ENCODE results near the gene PRSS50. TPM values are rescaled to one million over a fixed set of nuclear protein-coding genes. Genes with fewer than 3 reads are reported as not detected.

Gene PRSS50
- total RNA-seq, 2 donors from 2014 or later: 0.28 to 0.54 TPM

- no peak for ATAC-seq (ENCODE audit: insufficient number of reproducible peaks, low FRiP score, low read depth)
- DNase-seq (ENCODE audit: low spot score): no peak
- no peaks in the 10 kb centered on the region for H3K9me3 ChIP-seq
- TF ChIP-seq, protein P1, sequence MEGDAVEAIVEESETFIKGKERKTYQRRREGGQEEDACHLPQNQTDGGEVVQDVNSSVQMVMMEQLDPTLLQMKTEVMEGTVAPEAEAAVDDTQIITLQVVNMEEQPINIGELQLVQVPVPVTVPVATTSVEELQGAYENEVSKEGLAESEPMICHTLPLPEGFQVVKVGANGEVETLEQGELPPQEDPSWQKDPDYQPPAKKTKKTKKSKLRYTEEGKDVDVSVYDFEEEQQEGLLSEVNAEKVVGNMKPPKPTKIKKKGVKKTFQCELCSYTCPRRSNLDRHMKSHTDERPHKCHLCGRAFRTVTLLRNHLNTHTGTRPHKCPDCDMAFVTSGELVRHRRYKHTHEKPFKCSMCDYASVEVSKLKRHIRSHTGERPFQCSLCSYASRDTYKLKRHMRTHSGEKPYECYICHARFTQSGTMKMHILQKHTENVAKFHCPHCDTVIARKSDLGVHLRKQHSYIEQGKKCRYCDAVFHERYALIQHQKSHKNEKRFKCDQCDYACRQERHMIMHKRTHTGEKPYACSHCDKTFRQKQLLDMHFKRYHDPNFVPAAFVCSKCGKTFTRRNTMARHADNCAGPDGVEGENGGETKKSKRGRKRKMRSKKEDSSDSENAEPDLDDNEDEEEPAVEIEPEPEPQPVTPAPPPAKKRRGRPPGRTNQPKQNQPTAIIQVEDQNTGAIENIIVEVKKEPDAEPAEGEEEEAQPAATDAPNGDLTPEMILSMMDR (IDR thresholded peaks at IDR 0.05): no peak
- peaks cover 26% of the 10 kb centered on the region for H3K36me3 ChIP-seq
- no peak overlapping the region for H3K27ac ChIP-seq
- H3K4me3 ChIP-seq: no peak overlapping the region
- H3K4me1 ChIP-seq (ENCODE audit: control insufficient read depth in 1 of 2, low read depth in 2 of 2): peaks cover 0 to 2% of the 10 kb centered on the region in 2 donors
- H3K27me3 ChIP-seq (replicated peaks; ENCODE audit: insufficient read depth): no peaks in the 10 kb centered on the region
These were observed 32.2 kb downstream of the PRSS50 start for GRCh38 chr3:46685446-46685845.

- no peak overlapping the region for H3K27ac ChIP-seq
- peaks cover 26% of the 10 kb centered on the region for H3K36me3 ChIP-seq
- TF ChIP-seq, protein P1 (IDR thresholded peaks at IDR 0.05): no peak
- DNase-seq (ENCODE audit: low spot score) (no peak), ATAC-seq (ENCODE audit: insufficient number of reproducible peaks, low FRiP score, low read depth) (no peak)
- H3K9me3 ChIP-seq: no peaks in the 10 kb centered on the region
- H3K4me1 ChIP-seq (ENCODE audit: control insufficient read depth in 1 of 2, low read depth in 2 of 2): no peaks in the 10 kb centered on the region
- no peaks in the 10 kb centered on the region for H3K27me3 ChIP-seq (replicated peaks; ENCODE audit: insufficient read depth)
- H3K4me3 ChIP-seq: no peak overlapping the region
These were observed 32.8 kb downstream of the PRSS50 start for GRCh38 chr3:46684891-46685290.

DNA sequence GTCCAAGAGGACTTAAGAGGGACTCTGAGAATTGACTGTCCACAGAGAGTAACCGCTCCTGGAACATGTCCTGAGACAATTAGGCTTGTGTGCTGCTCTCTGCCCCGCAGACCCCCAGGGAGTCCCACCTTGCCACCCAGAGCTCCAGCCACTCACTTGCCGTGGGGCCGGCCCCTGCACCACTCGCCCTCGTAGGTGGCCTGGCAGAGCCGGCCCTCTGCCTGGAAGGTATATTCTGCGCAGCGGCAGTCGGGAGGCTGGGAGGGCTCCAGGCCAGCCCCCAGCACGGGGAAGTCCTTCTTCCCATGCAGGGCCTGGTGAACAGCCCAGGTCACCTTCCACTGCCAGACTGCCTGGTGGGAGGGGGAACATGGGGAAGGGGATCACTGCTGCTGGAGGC, 34.7 kb downstream of the PRSS50 start:
- DNase-seq (ENCODE audit: low spot score): no peak
- Histone ChIP-seq H3K36me3 (peaks cover 24% of the 10 kb centered on the region), H3K9me3 (no peaks in the 10 kb centered on the region), H3K4me1 (ENCODE audit: control insufficient read depth in 1 of 2, low read depth in 2 of 2) (no peaks in the 10 kb centered on the region), H3K27me3 (replicated peaks; ENCODE audit: insufficient read depth) (no peaks in the 10 kb centered on the region), H3K27ac (no peak overlapping the region), H3K4me3 (no peak overlapping the region)
- no peak for ATAC-seq (ENCODE audit: insufficient number of reproducible peaks, low FRiP score, low read depth)
- TF ChIP-seq, protein P1 (IDR thresholded peaks at IDR 0.05): no peak

DNA sequence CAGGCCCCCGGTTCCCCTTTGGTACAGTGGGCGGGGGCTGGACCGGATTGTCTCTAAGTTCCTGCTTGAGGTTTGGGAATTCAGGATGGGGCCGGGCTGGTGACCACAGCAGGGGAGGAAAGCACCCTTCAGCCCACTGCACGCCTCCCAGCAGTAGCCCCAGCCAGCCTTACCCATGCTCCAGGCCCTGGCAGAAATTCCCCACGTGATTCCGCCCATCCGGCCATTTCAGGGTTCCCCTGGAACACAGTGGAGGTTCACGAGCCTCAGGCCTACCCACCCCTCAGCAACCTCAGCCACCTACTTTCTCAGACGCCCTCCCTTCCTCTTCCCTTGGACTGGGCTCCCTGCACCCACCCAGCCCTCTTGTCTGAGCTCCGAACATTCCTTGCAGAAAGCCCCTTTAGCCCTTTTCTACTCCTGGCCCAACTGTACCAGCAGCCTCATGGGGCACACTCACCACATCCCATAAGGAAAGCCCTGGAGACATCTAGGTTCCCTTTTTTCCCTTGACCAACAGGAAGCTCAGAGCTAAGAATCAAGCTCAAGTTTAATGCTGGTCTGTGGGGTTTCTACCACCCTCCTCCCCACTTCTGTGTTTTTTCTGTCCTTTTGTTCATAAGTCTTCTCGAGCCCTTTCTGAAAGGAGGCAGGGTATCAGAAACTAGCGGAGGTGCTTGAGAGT, 35.7 kb downstream of the PRSS50 start:
- ATAC-seq (ENCODE audit: insufficient number of reproducible peaks, low FRiP score, low read depth): no peak

DNA sequence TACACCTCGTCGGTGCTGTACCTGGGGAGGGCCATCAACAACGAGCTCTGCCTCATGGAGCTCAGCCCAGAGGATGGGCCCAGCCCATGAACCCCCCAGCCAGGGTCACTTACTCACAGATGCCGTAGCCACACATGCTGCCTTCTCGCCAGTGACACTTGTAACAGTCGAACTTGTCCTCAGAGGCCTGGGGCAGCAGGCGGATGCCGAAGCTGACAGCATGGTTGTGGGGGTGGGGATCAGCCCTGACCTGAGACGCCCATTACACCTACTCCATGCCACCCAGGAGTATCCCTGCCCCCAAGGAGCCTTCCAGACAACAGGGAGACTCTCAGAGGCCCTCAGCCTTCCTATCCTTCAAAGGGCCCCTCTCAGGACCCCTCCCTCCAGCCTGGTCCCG, 36.3 kb downstream of the PRSS50 start:
- Histone ChIP-seq H3K36me3 (peaks cover 24% of the 10 kb centered on the region), H3K27ac (no peak overlapping the region), H3K27me3 (replicated peaks; ENCODE audit: insufficient read depth) (no peaks in the 10 kb centered on the region), H3K4me1 (ENCODE audit: control insufficient read depth in 1 of 2, low read depth in 2 of 2) (no peaks in the 10 kb centered on the region), H3K4me3 (no peak overlapping the region), H3K9me3 (no peaks in the 10 kb centered on the region)
- TF ChIP-seq, protein P1 (IDR thresholded peaks at IDR 0.05): no peak
- no peak for ATAC-seq (ENCODE audit: insufficient number of reproducible peaks, low FRiP score, low read depth)
- no peak for DNase-seq (ENCODE audit: low spot score)

More for the DNA sequence above, 35.7 kb downstream of the PRSS50 start:
- no peak for DNase-seq (ENCODE audit: low spot score)
- Histone ChIP-seq H3K9me3 (no peaks in the 10 kb centered on the region), H3K4me1 (ENCODE audit: control insufficient read depth in 1 of 2, low read depth in 2 of 2) (no peaks in the 10 kb centered on the region), H3K27me3 (replicated peaks; ENCODE audit: insufficient read depth) (no peaks in the 10 kb centered on the region), H3K4me3 (no peak overlapping the region), H3K27ac (no peak overlapping the region), H3K36me3 (peaks cover 24% of the 10 kb centered on the region)
- TF ChIP-seq, protein P1 (IDR thresholded peaks at IDR 0.05): no peak
